CMK (cell line): ENCODE data around the gene TMEM43.

Source experiments
- DNase-seq: peaks from one replicate; pipeline ENCODE4 v3.0.0-alpha.2; 2010; ENCODE audit warnings: low read depth

Gene TMEM43

DNA sequence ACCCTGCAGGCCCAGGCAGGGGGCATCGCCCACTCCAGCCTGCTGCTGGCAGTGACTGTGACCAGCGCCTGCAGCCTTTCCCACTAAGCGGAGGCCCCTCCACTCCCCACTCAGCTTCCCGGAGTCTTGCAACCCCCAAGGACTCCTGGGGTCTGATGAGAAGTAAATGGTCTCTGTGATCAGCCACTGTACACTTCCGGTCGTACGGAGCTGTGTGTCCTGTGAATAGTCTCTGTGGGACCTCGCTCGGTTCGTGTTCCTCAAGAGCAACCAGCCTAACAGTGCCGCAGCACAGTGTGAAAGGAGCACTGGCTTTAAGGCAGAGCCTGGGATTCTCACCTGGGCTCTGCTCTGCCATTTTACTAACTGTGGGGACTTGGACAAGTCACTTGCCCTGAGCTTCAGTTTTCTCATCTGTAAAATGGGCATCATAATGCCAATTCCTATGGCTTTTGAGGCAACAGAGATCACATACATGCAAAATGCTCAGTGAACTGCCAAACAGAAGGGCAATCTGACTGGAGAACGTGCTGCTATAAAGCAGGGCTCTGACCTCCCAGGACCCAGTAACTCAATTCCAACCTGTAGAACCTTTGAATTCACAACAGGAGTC is 26.7 kb downstream of the TMEM43 start:
- no peak for DNase-seq

DNA sequence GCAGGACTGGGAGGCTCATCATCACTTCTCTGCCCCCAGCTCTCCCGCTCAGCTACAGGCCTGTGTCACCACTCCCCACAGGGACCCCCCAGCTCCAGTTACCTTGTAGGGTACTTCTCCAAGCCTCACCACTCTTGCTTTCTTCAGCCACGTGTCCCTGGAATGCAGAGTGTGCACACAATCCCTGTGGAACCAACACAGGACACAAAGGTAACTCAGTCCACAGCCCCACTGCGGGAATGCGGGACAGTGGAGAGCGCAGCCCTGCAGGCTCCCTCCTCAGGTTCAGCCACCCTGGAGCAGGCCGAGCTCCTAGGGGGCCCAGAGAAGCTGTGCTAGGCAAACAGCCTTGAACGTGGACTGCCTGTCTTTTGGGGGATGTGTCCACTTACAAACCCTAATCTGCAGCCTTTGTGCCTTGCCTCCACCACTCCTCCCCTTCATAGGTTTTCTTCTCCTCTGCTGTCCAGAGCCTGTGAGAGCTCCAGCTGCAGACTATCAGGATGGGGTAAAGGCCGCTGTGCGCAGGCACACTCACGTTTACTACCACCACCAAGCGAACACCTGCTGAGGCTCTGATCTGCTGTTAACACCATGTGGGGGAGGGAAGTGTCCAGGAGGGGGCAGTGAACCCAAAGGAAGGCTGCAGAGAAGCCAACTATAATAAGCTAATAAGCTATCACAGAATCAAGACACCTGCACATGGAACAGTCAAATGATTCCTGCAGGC is 27.5 kb downstream of the TMEM43 start:
- no peak for DNase-seq

DNA sequence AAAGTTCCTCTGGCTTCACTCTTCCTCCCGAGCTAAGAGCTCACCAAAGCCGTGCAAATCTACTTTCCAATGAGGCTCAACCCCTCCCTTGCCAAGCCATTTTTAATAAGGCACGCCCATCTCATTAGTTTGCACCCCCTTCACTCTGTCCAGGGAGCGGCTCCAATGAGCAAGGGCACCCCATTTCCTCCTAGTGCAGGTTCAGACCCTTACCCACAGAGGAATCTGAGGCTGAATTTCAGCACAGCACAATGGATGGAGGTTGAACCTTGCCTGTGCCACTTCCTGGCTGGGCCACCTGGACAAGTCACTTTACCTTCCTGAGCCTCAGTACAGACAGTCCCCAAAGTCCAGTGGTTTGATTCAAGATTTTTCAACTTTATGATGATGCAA is 28.1 kb downstream of the TMEM43 start:
- no peak for DNase-seq

DNA sequence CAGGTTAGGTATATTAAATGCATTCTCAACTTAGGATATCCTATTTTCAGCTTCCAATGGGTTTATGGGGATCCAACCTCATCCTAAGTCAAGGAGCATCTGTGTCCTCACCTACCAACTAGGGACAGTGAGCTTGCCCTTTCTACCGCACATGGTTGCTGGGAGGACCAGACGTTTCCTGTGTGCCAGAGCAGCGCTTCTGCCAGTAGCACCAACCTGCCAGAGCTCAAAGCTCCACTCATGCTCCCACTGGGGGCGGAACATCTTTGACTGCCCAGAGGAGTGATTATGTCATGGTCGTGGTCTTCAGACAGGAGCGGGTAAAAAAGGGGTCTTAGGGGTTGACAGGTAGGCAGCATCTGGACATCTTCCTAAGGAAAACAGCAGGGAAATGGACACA is 28.8 kb downstream of the TMEM43 start:
- no peak for DNase-seq

DNA sequence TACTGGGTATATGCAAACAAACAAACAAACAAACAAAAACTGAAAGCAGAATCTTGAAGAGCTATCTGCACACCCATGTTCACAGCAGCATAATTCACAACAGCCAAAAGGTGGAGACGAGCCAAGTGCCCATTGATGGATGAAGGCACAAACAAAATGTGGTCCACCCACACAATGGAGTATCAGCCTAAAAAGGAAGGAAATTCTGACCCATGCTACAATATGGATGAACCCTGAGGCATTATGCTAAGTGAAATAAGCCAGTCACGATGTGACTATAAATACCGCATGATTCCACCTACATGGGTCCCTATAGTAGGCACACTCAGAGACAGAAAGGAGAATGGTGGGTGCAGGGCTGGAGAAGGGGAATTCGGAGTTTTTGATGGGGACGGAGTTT is 29.4 kb downstream of the TMEM43 start:
- DNase-seq = no peak

DNA sequence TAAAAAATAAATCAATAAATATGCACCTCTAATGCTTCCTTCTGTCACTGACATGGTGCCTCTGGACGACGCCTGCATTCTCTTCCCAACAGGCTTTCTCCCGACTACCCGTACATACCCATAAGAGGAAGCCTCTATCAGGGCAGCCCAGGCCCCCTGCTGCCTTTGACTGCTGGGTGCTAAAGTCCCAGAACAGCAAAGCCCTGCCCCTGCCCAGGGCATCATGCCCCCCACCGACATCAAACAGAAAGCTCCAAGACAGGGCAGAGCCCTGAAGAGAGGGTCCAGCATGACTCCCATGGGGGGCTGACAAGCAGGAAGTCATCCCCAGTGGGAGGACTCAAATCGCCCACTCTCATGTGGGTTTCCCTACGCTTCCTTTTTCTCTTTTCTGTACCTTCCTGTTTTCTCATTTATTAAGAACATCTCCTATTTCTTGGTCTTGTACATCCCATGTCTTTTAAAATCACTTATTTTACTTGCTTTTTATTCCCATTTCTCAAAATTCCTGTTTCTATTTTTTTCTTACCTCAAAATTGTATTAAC is 30.1 kb downstream of the TMEM43 start:
- no peak for DNase-seq

DNA sequence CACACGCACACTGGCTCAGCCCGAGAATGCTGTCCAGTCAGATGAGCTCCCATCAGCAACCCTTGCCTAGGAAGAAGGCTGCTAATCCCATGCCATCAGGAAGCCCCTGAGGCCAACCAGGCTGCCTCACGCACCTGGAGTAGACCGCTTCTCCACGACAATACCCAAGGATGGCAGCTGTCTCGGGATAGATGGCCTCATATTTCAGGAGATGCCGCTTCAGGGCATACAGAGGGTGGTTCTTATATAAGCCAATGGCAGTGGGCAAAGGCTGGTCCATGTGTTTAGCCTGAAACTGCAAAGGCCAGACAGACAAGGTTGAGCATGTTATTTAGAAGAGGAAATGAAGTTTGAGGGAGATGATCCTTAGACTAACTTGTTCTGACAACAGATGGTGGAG is 31.3 kb downstream of the TMEM43 start:
- no peak for DNase-seq

DNA sequence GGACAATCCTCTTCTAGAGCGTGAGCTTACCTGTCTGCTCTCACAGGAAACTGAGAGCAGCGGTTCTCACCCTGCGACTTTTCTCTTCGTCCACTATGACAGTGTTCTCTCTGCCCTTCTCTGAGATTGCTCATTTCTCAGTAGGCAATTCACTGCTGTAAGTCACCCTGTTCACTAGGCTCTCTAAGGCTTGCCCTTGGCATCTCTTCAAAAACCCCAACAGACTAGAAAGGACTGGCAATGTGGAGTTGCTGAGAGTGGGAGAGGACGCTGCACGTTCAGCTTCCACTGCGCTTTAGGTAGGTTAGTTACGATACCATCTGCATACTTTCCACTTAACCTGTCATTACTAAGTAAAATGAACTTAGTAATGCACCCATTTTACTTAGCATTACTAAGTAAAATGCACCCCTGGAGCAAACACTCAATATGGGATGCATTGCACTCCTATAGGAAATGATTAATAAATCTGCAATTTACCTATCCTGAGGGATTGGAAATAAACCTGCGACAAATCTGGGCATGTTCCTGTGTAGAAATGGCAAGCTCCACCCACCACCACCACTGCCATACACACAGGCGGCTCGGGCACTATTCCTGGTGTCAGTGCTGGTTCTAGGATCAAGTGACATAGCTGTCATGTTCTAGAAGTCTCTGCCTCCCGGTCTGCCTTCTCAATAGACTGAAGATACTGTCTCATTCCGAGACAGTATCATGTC is 32.1 kb downstream of the TMEM43 start:
- DNase-seq = no peak

DNA sequence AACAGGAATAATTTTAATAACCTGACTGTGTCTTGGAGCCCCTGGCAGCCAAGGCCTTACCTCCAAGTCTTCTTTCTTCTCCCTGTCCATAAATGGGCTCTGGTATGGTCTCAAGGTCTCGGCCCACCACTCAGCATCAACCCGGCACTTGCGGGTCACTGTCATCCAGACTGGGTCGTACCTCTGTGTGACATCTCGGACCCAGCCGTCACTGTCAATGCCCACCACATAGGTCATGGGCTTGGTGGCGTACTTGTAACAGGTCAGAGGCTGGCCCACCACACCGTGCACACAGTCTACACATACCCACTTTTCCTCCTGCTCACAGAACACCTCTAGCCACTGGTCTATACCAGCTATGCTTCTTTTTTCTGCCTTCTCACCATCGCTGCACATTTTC is 33.1 kb downstream of the TMEM43 start:
- DNase-seq = no peak

DNA sequence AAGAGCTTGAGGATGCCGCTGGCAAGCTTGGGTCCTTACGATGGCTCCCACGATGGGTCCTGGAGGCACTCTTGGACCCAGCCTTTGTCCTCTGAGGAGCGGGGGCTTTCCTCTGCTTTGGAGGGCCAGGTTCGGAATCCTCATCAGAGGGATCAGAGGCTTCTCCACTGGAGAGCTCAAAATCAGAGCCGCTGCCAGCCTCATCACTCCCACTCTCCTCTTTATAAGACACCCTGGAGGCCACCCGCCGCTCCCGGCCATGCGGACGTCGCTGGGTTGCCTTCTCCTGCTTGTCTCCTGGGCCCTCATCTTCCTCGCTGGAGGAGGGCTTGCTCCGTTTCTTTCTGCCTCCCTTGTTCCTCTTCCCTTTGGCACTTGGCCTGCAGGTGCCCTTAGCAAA is 33.5 kb downstream of the TMEM43 start:
- no peak for DNase-seq

DNA sequence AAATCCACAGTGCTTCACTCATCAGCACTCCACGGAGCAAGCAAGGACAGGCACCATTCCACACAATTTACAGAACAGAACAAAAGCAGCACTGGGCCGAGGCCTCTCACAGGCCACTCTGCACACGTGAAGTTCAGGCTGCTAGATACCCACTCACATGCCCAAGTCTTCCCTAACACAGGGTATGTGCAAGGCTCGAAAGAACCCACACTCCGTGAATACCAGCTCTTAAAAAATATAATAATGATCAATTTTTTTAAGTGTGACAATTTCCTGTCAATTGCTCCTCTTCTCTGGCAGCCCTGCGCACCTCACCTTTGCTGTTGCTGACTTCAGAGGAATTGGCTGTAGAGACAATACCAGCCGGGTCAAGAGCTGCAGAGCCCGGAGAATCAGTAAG is 34.6 kb downstream of the TMEM43 start:
- no peak for DNase-seq

DNA sequence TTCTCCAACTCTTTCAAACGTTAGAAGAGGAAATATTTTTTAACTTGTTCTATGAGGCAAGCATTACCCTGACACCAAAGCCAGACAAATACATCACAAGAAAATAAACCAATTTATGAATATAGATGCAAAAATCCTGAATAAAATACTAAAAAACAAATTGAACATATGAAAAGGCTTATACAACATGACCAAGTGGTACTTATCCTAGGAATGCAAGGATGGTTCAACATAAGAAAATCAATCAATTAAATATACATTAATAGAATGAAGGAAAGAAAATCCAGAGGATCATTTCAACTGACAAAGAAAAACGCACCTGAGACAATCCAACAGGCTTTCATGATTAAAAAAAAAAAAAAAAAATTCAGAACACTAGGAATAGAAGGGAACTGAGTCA is 36.4 kb downstream of the TMEM43 start:
- DNase-seq = no peak

DNA sequence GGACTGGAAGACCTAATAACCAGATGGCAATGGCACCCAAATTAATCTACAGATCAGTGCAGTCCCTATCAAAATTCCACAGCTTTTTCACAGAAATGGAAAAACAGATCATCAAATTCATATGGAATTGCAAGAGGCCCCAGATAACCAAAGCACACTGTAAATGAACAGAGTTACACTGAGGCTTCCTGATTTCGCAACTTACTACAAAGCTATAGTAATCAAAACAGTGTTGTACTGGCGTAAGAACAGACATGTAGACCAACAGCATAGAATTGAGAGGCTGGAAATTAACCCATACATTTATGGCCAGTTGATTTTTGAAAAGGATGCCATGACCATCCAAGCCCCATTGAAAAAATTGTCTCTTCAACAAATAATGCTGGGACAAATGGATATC is 37.3 kb downstream of the TMEM43 start:
- DNase-seq = no peak

DNA sequence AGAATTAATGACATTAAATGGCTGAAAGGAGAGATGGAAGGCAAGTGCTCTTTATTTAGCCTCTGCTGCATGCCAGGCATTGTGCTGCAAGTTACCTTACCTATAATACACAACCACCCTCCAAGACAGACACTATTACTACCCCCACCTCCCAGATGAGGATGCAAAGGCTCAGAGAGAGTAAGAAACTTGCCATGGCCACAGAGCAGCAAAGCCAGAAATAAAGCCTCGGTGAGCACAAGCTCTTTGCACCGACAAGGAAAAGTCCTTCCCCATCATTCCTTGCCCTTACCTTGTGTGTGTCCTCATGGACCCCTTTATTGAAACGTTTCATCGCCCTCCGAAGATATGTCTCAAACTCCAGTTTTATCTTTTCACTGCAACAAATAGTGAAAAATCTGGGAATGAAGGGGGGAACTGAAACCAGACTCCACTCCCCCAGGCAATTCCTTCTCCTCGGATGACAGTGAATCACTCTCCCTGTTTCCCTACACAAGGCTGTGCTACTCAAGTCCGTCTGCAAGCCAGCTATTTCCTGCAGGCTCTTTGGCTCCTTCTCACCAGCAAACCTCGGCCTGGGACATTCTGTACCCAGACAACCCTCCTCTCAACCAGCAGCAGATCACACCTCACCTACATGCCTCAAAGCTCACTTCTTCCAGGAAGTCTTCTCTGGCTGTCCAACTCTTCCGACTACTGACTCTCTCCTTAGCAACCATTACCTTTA is 42.2 kb downstream of the TMEM43 start:
- no peak for DNase-seq

DNA sequence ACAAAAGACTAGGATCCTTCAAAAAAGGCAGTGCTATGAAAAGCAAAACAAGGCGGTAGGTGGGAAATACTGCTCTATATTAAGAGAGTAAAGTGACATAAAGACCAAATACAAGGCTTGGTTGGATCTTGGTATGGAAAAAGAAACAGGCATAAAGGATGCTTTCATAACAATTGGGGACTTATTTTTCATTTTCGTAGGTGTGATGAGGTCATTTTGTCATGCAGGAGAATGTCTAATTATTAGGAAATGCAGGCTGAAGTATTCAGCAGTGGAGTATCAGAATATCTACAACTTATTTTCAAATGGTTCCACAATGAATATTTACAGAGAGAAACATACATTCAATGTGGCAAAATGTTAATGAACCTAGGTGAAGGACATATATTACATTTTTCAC is 44.6 kb downstream of the TMEM43 start:
- DNase-seq = no peak

DNA sequence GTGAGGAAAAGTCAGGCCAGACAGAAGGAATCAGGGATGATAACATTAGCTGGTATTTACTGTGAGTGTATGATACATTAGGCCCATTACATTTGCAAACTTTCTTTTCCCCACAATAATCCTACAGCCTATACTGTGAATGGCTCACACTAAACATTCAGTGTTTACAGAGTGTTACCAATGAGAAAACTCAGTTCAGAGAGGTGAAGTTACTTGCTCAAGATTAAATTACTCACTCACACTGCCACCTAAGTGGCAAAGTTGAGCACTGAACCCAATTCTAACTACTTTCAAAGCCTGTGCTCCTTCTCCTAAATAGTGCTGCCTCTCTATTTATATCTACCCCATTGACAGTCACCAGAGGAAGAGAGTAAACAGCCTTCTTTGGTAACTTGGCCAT is 45.0 kb downstream of the TMEM43 start:
- DNase-seq = no peak

DNA sequence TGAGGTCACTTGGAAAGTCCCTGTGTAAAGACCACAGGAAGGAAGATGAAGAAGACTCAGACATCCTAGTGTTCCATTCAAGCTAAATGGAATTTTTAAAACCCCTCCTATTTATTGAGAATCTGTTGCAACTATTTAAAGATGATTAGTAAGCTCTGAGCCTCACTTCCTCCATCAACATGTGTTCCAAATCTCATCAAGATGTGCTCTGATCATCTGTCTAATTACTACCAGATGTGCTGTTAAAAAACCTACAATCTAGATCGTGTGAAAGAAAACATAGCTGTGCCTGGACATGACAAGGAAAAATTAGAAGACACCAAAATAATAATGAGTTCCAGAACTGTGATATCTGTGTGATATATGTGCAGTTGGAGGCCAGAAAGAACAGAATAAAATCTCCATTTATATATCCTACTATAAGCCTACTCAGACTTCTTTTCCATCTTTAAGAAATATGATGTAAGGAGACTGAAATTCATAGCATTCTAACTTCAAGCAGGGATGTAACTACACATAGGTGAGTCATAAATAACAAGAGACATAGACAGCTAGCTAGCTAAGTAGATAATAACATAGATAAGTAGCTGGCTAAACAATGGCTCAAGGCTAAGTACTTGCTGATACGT is 45.8 kb downstream of the TMEM43 start:
- no peak for DNase-seq

DNA sequence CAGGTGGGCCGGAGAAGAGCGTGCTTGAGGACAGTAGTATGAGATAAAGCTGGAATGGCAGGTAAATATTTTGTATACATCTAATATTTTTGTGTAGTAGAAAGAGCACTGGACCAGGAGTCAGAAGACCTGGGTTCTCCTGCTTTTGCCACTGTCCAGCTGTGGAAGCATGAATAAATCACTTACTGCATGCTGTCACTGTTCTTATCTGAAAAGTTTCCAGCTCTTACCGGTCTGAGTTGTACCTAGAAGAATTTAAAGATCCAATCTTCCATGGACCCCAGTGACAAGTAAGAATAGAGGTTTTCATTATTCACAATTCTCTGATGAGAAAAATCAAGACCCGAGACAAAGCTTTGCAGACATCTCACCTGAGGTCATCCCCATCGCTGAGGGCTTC is 47.6 kb downstream of the TMEM43 start:
- DNase-seq = no peak

DNA sequence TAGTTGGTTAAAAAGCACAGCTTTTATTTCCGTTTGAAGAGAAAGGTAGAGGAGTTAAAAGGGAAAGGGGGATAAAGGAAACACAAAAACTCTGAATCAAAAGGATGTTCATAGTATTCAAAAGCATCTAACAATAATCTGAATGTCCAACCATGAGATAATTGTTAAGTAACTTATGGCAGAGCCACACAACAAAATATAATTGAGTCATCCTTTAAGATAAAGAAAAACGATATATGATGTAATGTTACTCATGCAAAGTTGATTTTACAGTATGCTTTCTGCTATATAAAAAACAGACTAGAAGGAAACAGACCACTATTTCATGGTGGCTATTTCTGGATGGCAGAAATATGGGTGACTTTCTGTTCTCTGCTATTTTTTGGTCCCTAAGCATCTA is 49.6 kb downstream of the TMEM43 start:
- DNase-seq = no peak

DNA sequence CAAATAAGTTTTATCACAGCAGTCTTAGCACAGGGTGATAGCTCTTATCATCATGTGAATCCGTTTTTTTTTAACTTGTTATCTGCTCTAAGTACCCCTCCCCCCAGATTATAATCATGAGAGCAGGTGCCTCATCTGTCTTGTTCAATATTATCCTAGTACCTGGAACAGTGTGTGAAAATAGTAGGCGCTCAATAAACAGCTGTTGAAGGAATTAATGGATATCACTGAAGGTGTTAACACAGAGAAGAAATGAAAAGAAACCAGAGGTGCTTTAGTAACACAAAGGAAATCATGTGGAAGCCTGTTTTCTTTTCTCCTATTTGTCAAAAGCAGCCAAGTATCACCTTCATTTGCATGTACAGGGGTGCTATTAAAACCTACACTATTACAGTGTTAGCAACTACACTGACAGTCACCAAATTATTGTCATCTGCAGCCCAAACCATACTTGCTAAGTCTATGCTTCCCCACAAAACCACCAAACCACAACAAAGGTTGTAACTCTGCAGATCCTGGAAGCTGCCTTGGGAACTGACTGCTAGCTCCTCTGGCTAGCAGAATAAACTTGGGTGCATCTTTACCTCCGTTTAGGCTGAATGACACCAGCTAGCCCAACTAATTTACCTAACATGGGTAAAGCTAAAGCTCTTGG is 50.7 kb downstream of the TMEM43 start:
- no peak for DNase-seq

DNA sequence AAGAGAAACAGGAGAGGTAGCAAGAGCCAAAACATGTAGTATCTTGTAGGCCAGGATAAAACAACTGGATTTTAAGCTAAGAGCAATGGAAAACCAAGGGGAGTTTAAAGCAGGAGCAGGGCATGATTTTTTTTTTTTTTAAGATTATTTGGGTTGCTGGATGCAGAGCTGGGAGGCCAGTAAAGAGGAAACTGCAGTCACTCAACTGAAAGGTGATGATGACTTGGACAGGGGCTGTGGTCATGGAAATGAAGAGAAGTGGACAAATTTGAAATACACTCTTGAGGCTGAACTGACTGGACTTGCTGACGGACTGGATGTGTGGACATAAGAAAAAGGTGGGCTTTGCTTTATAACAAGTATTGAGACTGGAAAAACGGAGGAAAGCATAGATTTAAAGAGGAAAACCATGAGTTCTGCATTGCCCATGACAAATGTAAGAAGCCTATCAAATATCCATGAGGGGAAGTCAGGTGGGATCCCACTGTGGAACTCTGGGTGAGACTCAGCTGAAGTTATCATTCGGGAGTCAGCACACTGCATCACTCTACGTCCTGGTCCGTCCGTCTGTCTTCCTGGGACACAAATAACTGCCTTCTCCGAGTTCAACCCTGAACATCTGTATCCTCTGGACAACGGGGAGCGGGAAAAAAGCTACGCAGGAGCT is 52.9 kb downstream of the TMEM43 start:
- DNase-seq = no peak
